A549 (cell line): ENCODE data around the gene FAH.

Experiments
- CEBPB ChIP-seq, 2 experiments: fragments of >200 bp in 1 of 2; sonication (Bioruptor Twin) in 1 of 2; formaldehyde crosslinking in 1 of 2; IDR thresholded peaks; 2 replicates each; pipeline ENCODE4 v1.6.1; 2012 to 2016
- CTCF ChIP-seq: fragments of >200 bp; sonication (Bioruptor Twin); formaldehyde crosslinking; IDR thresholded peaks from 3 replicates; pipeline ENCODE4 v1.5.1; 2016
- EP300 ChIP-seq, 2 experiments: fragments of >200 bp; sonication (Bioruptor Twin); formaldehyde crosslinking; IDR thresholded peaks; 2 replicates in 1 of 2; 3 replicates in 1 of 2; pipeline ENCODE4 v1.6.1; 2016 to 2017
- NR3C1 ChIP-seq: fragments of >200 bp; sonication (Bioruptor Twin); formaldehyde crosslinking; IDR thresholded peaks from 3 replicates; pipeline ENCODE4 v1.6.1; 2017
- POLR2A ChIP-seq: IDR thresholded peaks from 2 replicates; pipeline ENCODE4 v1.6.1; 2012; ENCODE audit warnings: mild to moderate bottlenecking, low read length
- REST ChIP-seq: fragments of 200-600 bp; sonication (generic); IDR thresholded peaks from 2 replicates; pipeline ENCODE4 v1.6.1; 2016; ENCODE audit warnings: antibody characterized with exemption, mild to moderate bottlenecking, moderate library complexity
- RFX5 ChIP-seq: fragments of 450-650 bp; IDR thresholded peaks from 2 replicates; pipeline ENCODE4 v1.7.1; 2014; ENCODE audit warnings: antibody characterized with exemption, mild to moderate bottlenecking, moderate library complexity
- TF ChIP-seq, protein P1 (sequence below): IDR thresholded peaks from 2 replicates; pipeline ENCODE4 v1.6.1; 2012
- TF ChIP-seq, protein P2 (sequence below): IDR thresholded peaks from 2 replicates; pipeline ENCODE4 v1.6.1; 2012

DNA sequence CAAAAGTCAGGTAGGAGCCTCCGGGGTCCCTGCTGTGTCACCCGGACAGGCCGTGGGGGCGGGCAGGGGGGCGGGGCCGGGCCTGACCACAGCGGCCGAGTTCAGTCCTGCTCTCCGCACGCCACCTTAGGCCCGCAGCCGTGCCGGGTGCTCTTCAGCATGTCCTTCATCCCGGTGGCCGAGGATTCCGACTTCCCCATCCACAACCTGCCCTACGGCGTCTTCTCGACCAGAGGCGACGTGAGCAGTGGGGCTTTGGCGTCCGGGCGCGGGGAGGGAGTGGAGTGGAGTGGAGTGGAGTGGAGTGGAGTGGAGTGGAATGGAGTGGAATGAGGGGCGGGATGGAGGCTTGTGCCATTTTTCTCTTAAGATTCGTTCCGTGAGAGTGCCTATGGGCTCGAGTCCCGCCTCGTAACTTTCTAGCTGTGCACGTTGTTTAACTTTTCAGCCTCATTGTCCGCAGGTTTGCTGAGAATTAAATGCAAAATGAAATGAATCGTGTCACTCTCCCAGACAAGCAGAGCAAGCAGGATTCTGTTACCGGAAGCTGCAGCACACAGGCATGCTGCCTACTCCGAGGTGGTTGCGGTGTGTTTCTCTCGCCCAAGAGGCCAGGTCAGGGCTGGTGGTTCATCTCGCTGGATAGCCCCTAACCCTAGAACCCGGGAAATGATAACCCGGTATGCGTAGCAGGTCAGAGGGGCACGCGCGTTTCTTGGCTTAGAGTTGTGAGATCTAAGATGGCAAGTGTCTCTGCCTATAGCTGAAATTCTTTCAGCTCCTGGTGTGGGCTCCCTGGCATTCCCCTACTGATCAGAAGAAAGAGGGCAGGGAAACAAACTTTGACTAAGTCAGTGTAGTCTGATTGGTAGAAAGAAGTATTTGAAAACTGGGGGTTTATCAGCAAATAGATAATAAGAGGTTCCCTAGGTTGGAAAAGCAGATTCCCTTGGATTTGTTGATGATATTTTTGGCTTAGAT, at the start of gene FAH:
- TF ChIP-seq, protein P1, sequence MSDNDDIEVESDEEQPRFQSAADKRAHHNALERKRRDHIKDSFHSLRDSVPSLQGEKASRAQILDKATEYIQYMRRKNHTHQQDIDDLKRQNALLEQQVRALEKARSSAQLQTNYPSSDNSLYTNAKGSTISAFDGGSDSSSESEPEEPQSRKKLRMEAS, result peak; percentile 56; the same call in 1 of the 2 replicates
- no peak for TF ChIP-seq CEBPB (IDR thresholded peaks at IDR 0.05)
- peak; percentile 52 for TF ChIP-seq POLR2A
- TF ChIP-seq, protein P2, sequence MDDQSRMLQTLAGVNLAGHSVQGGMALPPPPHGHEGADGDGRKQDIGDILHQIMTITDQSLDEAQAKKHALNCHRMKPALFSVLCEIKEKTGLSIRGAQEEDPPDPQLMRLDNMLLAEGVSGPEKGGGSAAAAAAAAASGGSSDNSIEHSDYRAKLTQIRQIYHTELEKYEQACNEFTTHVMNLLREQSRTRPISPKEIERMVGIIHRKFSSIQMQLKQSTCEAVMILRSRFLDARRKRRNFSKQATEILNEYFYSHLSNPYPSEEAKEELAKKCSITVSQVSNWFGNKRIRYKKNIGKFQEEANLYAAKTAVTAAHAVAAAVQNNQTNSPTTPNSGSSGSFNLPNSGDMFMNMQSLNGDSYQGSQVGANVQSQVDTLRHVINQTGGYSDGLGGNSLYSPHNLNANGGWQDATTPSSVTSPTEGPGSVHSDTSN, result no peak
- TF ChIP-seq CTCF, result no peak
- no peak for TF ChIP-seq REST
- no peak for TF ChIP-seq NR3C1
- TF ChIP-seq RFX5, result no peak
- TF ChIP-seq EP300 (IDR thresholded peaks at IDR 0.05), result no peak
